ELF-1 (cell line): ENCODE measurements around the gene ABCG1.

ENCODE experiments used
- DNase-seq: peaks from one replicate; pipeline ENCODE4 v3.0.0-alpha.2; 2016; ENCODE audit warnings: low read depth, low spot score

Gene ABCG1

DNA sequence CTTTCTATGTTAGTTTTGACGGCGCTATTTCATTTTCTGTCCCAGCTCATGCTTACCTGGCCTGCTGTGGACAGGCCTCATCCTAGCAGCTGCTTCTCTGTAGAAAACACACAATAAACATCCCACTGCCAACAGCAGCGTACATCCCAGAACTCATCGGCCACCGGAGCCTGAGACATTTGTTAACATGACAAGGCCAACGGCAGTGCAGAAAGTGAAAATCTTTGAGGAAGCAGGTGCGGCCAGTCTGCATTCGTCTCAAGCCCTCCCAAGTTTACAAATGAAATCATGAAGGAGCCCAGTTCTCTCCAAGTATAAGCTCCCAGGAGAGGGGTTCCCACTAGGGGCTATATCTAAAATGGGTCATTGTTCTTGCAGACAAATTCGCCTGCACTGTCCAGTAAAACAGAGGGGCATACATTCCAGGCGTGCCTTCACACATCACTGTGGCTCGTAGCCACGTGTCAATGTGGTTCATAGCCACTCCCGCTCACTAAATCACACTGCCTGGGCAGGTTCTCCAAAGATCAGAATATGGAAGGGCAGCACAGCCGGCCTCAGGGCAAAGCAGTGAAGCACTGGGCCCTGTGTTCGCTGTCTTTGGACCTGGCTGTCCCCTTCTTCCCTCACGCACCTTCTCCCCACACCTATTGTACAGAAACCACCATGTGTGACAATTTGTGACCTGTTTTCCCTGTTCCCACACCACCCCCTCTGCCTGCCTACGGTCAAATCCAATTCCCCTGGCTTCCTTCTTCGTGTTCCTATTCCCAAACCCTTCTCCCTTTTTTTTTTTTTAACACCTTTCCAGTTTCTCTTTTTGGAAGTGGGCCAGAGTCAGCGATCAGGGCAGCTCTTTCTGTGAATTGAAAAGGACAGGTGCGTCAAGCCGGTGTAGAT lies 27.0 kb upstream of the ABCG1 start:
- DNase-seq, result no peak

GRCh38 chr21:42193131-42193671 lies 25.7 kb upstream of the ABCG1 start:
- DNase-seq, result no peak

- no peak for DNase-seq
Measured at GRCh38 chr21:42193721-42194120, 25.2 kb upstream of the ABCG1 start.

DNA sequence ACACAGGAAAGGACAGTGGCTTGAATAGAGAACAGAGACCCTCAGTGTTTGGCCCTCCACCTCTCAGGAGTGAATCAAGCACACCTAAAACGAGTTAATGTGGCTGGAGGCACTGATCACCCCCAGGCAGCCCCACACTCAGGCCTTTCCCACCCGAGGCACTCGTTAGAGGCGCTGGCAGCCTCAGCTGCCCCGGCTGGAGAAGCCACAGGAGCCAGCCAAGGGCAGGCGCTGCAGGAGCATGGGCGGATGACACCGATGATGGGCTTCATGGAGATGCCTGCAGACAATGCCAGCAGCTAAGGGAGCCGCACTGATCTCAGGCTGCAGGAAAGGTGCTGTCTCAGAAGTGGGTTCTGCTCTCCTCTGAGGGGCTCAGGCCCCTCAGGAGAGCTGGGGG lies 24.1 kb upstream of the ABCG1 start:
- DNase-seq, result no peak

- DNase-seq, result no peak
Measured at GRCh38 chr21:42195378-42196031, 23.4 kb upstream of the ABCG1 start.

DNA sequence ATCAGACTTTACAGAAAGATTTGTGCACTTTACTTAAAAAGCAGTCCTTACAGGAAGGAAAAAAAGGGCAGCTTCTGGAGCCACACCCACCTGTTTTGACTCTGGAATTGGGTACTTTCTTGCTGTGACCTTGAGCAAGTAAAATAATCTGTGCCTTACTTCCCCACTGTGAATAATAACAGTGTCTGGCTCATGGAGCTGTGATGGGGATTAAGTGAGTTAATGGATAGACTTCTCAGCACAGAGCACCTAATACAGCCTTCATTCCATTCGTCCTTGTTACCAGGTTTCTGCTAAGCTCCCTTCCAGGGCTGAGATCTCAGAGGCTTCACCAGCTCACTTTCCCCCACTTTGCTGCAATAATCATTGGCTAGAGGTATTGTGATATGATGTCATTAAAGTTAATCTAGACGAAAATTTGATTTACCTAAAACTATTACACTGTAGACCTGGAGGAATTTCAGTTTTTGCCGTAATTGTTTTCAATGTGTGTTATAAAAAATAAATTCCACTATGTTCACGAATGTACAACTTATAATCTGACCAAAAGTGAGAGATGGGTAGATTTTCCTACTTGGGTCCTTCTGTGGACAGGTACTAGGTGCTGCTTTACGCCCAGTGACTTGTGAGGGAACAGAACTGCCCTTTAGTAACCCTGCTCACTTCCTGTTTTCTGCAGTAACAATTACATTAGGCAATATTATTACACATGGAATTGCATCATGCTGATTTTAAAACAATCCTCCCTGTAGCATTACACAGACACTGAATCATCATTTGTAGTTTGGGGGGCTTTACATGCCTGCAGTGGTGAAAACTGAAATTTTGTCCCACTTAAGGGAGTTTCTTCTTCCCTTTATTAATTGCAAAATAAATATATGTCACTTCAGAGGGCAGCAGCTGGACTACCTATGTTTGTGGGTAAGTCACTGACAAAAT lies 19.7 kb upstream of the ABCG1 start:
- no peak for DNase-seq

DNA sequence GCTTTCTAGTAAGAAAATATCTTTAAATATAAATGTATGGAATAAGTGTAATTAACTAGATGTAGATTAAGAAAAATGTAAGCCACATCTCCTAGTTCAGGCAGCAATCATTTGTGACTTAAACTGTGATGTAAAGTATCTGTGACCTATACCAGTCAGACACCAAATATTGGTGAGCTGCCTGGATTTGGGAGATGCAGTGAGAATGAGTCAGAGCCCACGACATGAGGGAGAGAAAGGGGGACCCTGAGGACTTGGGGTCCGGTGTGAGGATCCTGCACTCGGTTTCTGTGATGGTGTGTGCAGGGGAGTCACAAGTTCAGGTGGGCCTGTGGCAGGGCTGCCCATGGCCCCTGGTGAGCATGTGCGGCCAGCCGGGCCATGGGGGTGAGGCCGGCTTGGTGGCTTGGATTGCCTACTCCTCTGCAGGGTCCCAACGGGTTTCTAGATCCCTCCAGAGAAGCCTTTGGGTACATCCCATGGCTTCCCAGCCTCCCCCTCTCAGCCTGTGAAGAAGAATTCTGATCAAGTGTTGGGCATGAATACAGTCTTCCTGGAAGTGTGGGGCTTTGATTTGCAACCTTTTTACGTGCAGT lies 19.0 kb upstream of the ABCG1 start:
- no peak for DNase-seq

GRCh38 chr21:42200906-42201614 lies 17.9 kb upstream of the ABCG1 start:
- DNase-seq, result no peak

DNA sequence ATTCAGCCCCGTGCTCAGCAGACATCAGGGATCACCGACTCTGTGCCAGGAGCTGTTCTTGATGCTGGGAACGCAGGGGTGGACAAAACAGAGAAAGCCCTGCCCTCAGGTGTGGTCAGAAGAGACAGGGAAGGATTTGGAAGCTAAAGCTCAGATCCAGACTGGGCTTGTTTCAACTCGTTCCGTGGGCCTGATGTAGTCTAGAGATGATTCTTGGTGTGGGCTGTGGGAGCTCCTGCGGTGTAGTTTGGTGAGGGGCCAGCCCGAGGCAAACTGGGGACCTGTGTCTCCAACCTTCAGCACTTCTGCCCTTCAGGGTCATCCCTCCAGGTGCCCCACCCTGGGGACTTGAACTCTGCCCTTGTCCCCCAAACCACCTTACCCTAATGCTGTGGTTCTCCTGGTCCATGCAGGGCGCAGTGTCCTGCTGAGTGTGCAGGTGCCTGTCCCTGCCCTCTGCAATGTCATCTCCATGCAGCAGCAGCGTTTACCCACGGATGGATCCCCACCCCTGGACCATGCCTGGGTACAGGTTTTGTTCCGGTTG lies 17.3 kb upstream of the ABCG1 start:
- no peak for DNase-seq

DNA sequence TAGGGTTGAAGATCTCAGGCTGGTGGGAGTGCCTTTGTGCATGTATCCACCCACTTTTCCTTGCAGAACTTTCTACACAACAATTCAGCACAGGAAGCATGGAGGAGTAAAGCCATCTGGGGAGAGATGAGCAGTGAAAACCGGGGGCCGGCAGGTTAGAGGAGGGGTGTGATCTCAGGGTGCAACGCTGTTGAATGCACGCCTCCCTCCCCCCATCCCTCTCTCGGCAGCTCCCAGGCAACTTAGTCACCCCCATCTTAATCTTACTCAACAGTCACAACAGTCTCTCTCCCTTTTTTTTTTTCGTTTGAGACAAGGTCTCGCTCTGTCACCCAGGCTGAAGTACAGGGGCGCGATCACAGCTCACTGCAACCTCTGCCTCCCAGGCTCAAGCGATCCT lies 16.6 kb upstream of the ABCG1 start:
- DNase-seq, result no peak

GRCh38 chr21:42203321-42203720 lies 15.6 kb upstream of the ABCG1 start:
- no peak for DNase-seq

DNA sequence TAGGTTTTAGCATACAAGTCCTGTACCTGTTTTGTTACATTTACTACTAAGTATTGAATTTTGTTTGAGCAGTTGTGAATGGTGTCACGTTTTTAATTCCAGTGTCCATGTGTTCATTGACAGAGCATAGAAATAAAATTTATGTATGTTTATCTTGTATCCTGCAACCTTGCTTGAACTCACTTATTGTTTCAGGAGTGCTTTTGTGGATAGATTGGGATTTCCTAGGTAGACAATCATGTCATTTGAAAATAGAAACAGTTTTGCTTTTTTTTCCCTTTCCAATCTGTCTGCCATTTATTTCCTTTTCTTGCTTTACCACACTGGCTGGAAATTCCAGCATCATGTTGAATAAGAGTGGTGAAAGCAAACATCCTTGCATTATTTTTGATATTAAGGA lies 15.0 kb upstream of the ABCG1 start:
- DNase-seq, result no peak

GRCh38 chr21:42207426-42207825 lies 11.5 kb upstream of the ABCG1 start:
- DNase-seq, result no peak

- no peak for DNase-seq
Measured at GRCh38 chr21:42208036-42208435, 10.9 kb upstream of the ABCG1 start.

GRCh38 chr21:42208801-42209490 lies 10.0 kb upstream of the ABCG1 start:
- peak; percentile 59 for DNase-seq

DNA sequence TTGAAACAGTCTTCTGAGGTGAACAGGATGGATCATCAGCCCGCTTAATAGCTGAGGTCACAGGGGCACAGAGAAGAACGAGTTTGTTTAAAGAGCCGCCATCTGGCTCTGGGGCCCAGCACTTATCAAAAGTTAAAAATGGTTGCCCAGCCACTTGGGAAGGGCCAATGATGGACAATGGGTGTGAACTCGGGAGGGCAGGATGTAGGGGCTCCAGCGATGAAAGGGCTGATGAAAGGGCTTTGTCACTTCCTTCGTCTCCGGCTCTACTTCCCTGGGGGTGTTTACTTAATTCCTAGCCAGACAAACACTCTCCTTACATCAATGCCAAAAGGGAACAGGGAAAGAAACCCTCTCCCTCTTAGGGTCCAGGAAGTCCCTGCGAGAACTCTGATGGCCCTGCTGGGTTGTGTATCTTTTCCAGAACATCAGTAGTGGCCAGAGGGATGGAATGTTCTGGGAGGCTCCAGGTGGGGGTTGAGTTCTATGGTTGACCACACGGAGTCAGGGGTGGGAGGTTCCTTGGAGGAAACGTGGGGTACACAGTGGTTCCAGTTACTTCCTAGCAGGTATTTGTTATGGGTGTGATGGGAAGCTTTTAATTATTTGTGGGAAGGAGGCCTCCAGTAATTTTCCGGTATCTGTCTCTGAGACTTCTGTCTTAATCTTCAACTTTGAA lies 9.0 kb upstream of the ABCG1 start:
- peak; percentile 56 for DNase-seq

DNA sequence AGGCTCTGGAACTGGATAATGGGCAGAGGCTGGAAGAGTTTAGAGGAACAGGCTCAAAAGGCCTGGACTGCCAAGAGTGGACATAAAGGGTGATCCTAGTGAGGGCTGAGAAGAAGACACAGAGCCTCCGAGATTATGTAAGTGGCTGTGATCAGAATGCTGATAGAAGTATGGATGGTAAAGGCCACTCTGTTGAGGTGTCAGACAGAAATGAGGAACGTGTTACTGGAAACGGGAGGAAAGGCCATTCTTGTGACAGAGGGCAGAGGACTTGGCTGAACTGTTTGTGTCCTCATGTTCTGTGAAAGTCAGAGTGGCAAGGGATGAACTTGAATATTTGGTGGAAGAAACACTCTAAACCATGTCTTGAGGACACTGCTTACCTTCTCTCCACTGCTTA lies 6.7 kb upstream of the ABCG1 start:
- no peak for DNase-seq

GRCh38 chr21:42213082-42213774 lies 5.7 kb upstream of the ABCG1 start:
- no peak for DNase-seq
